Muscle layer of colon (tissue), 2 donors: ENCODE measurements around the gene LAIR1.
"Not testable (repeated sequence)": the region's sequence is repeated elsewhere in the genome, so short reads cannot be mapped to it uniquely, and the experiment has no call there.

Experiments used
- H3K27ac ChIP-seq: one replicate; pipeline ENCODE4 v1.7.0; 2013; ENCODE audit warnings: low read depth, mild to moderate bottlenecking, low read length, moderate library complexity
- H3K27me3 ChIP-seq, 2 donors: one replicate each; pipeline ENCODE4 v1.7.0; 2013; ENCODE audit warnings: low read length in 2 of 2, mild to moderate bottlenecking in 2 of 2; ENCODE audit not compliant: insufficient read depth in 2 of 2, control insufficient read depth in 1 of 2
- H3K36me3 ChIP-seq: one replicate; pipeline ENCODE4 v1.7.0; 2013; ENCODE audit warnings: mild to moderate bottlenecking, low read length; ENCODE audit not compliant: insufficient read depth
- H3K4me1 ChIP-seq: one replicate; pipeline ENCODE4 v1.7.0; 2013; ENCODE audit warnings: mild to moderate bottlenecking, low read length; ENCODE audit not compliant: insufficient read depth
- H3K4me3 ChIP-seq, 2 donors: one replicate each; pipeline ENCODE4 v1.7.0; 2013; ENCODE audit warnings: low read length in 2 of 2, low read depth in 1 of 2, mild to moderate bottlenecking in 1 of 2, moderate library complexity in 1 of 2
- H3K9ac ChIP-seq: one replicate; pipeline ENCODE4 v1.7.0; 2013; ENCODE audit warnings: low read length
- H3K9me3 ChIP-seq: one replicate; pipeline ENCODE4 v1.7.0; 2013; ENCODE audit warnings: mild to moderate bottlenecking, low read length
- donor health status: abdominal sarcoma.
- donor health status: Adenocarcinoma of cecum.

LAIR1 gene

DNA sequence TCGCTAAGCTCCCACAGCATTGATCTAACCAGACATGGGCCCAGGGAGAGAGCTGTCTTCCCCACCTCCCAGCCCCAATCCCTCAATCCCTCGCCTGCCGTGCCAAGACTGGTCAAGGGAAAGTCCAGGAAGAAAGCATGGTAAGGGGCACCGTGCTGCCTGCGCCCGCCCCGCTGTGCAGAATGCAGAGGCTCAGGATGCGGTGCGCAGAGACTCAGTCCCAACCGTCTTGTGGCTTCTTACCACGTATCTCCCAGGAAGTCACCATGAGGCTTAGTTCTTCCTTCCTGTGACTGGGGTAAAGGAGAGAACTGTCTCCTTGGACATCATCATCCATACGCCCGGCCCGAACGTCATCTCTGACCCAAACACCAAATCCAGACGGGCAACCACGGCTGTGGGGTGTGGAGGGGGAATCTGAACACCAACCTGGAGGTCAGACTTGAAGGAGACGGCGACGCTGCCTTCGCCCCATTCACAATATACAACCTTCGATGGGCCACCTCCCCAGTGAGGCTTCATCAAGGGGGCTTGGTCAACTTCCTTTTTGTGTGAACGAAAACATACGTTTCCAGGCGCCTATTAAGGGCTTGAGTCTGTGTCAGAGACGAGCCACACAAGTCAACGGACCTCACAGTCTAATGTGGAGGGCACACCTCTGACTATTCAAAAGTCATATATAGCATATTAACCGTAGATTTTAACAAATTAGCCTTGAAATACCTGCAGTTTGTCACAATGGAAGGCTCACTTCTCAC lies 10.6 kb upstream of the LAIR1 start:
- not testable (repeated sequence) for H3K27ac ChIP-seq, H3K27me3 ChIP-seq, H3K4me3 ChIP-seq, H3K4me1 ChIP-seq, H3K9me3 ChIP-seq, H3K9ac ChIP-seq, H3K36me3 ChIP-seq

DNA sequence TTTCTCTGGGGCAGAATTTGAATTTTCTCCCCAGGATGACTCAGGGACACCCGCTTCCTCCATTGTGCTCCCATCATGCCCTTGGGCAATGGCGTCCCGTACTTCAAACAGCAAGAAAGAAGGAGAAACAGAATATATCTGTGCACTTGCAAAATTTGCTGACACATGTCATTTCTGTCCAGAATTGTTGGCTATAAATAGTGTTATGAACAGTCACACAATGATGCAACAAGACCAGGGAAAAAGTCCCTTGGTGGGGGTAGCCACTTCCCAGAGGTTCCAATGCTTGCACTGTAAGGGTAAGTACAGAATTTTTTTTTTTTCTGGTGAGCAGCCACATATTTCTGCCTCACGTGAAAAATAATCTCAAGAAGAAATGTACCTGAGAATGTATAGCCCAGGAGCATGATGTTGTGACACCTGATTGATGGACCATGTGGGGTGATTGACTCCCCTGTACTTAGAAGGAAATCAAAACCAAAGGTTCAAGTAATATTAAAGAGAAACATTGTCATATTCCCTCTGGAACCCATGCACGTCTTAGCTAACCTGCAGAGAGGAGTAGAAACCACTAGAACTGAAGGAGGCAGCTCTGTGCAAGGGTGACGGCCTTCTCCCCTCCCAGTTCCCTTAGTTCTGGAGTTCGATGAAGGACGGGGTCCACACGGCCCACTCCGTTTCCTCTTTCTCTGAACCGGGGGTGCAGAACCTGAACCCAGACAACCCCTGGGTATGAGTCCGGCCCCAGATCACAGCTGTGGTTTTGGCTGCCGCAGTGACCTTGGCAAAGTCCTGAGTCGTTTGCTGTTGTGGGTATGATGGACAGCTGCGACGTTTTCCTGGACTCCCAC lies 9.3 kb upstream of the LAIR1 start:
- Histone ChIP-seq H3K27me3 (no peaks in the 10 kb centered on the region), H3K4me3 (no peak overlapping the region), H3K27ac (no peak overlapping the region), H3K9ac (no peak overlapping the region), H3K9me3 (no peaks in the 10 kb centered on the region), H3K36me3 (no peaks in the 10 kb centered on the region), H3K4me1 (no peaks in the 10 kb centered on the region)

- H3K27me3 ChIP-seq, H3K9me3 ChIP-seq, H3K27ac ChIP-seq, H3K4me3 ChIP-seq, H3K36me3 ChIP-seq, H3K4me1 ChIP-seq, H3K9ac ChIP-seq: not testable (repeated sequence)
Observed at GRCh38 chr19:54371453-54371852, 6.7 kb upstream of the LAIR1 start.

- H3K9ac ChIP-seq, H3K27me3 ChIP-seq, H3K36me3 ChIP-seq, H3K9me3 ChIP-seq, H3K4me1 ChIP-seq, H3K4me3 ChIP-seq, H3K27ac ChIP-seq: not testable (repeated sequence)
Observed at GRCh38 chr19:54370434-54370796, 5.7 kb upstream of the LAIR1 start.

GRCh38 chr19:54369688-54370433 lies 5.1 kb upstream of the LAIR1 start:
- H3K27ac ChIP-seq, H3K4me1 ChIP-seq, H3K36me3 ChIP-seq, H3K9me3 ChIP-seq, H3K9ac ChIP-seq, H3K4me3 ChIP-seq, H3K27me3 ChIP-seq: not testable (repeated sequence)

DNA sequence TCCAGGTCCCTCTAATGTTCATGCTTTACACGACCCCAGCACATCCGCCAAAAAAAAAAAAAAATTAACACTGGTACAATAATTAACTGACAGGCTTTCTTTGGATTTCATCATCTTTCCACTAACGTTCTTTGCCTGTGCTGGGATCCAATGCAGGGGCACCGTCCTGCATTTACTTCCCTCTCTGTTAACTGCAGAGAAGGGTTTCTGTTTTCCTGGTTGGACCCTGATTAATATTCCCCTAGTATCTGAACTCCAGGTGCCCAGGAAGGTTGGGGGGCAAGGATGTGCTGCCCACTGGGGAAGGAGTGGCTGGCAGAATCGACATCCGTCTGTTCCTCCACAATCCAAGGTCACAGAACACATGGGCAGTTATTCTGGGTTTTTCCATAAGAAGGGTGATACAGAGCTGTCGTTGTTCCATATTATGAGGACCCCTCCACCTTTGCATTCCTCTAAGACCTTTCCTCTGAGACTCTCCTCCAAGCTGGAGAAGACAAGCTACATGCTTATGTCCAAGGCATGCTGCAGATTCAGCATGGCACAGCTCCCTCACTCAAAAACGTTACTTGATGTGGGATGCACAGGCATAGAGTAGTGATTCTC lies 4.5 kb upstream of the LAIR1 start:
- Histone ChIP-seq H3K9me3 (no peaks in the 10 kb centered on the region), H3K4me1 (no peaks in the 10 kb centered on the region), H3K36me3 (no peaks in the 10 kb centered on the region), H3K9ac (no peak overlapping the region), H3K27ac (no peak overlapping the region), H3K27me3 (no peaks in the 10 kb centered on the region), H3K4me3 (no peak overlapping the region)

GRCh38 chr19:54366811-54367210 lies 2.1 kb upstream of the LAIR1 start:
- no peaks in the 10 kb centered on the region for H3K36me3 ChIP-seq
- H3K27me3 ChIP-seq, result no peaks in the 10 kb centered on the region
- H3K4me3 ChIP-seq, result no peak overlapping the region
- H3K9me3 ChIP-seq, result no peaks in the 10 kb centered on the region
- no peak overlapping the region for H3K27ac ChIP-seq
- H3K9ac ChIP-seq, result no peak overlapping the region
- H3K4me1 ChIP-seq, result no peaks in the 10 kb centered on the region

DNA sequence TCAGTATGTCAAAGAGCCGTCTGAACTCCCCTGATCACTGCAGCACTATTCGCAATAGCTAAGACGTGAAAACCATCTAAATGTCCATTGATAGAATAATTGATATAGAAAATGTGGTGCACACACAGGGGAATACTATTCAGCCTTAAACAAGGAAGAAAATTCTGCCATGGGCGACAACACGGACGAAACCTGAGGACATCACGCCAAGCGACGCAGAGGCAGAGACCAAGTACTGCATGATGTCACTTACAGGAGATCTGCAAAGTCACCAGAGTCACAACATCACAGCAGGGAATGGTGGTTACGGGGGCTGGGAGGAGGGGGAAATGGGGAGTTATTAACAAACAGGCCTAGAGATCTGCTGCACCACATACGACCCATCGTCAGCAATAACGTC lies 1.1 kb upstream of the LAIR1 start:
- H3K4me1 ChIP-seq, H3K27ac ChIP-seq, H3K9ac ChIP-seq, H3K36me3 ChIP-seq, H3K4me3 ChIP-seq, H3K27me3 ChIP-seq, H3K9me3 ChIP-seq: not testable (repeated sequence)

- H3K4me1 ChIP-seq, H3K9me3 ChIP-seq, H3K27ac ChIP-seq, H3K4me3 ChIP-seq, H3K27me3 ChIP-seq, H3K9ac ChIP-seq, H3K36me3 ChIP-seq: not testable (repeated sequence)
Observed at GRCh38 chr19:54361680-54362422, 2.9 kb downstream of the LAIR1 start.

DNA sequence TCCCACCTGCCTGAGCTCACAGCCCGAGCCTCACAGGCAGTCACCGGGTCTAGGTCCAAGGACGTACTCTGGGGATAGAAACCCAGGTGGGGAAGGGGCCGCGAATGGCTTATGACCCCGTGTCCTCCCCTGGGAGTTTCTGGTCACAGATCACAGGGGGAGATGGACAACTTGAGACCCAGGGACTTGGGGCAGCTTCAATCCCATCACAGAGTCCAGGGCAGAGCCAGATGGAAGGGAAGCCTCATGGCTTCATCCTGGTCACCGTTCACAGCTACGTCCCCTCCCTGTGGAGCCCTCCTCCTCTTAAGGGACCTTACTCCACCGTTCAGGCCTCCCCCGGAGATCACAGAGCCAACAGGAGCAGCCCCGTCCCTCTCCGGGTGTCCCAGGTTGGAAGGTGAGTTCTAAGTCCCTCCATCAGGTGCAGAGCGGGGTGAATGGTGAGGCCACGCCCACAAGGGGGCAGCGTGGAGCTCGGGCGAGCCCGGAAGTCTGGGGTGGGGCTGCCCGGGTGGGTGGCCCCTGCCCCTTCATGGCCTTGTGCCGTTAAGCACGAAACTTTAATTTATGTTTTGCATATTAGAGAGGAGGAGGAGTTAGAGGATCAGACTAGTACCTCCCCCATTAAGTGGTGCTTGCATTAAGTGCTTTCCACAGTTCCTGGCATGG lies 5.4 kb downstream of the LAIR1 start:
- H3K27ac ChIP-seq, H3K4me1 ChIP-seq, H3K9ac ChIP-seq, H3K27me3 ChIP-seq, H3K9me3 ChIP-seq, H3K4me3 ChIP-seq, H3K36me3 ChIP-seq: not testable (repeated sequence)
